Uterus (tissue), 4 donors: ENCODE measurements around the gene OTUB2. TPM values are rescaled to one million over a fixed set of nuclear protein-coding genes. Genes with fewer than 3 reads are reported as not detected.
A peak's percentile ranks its signal among the peaks of the same experiment; 100 is the strongest.

ENCODE experiments used
- DNase-seq, 2 donors: peaks; one replicate each; pipeline ENCODE4 v3.0.0-alpha.2; 2019 to 2020
- H3K27ac ChIP-seq, 2 donors: fragments of 200-600 bp; sonication (generic); 1 replicate in 1 of 2; 2 replicates in 1 of 2; pipeline ENCODE4 v1.5.1; 2016 to 2018
- H3K27me3 ChIP-seq, 2 donors: fragments of 200-600 bp; sonication (generic); one replicate each; pipeline ENCODE4 v1.5.1; 2018 to 2019; ENCODE audit warnings: control low read depth in 1 of 2
- H3K36me3 ChIP-seq, 2 donors: fragments of 200-600 bp; sonication (generic); one replicate each; pipeline ENCODE4 v1.5.1; 2019; ENCODE audit warnings: control low read depth in 1 of 2
- H3K4me1 ChIP-seq, 2 donors: fragments of 200-600 bp; sonication (generic); one replicate each; pipeline ENCODE4 v1.5.1; 2018 to 2019; ENCODE audit warnings: control low read depth in 1 of 2
- H3K4me3 ChIP-seq, 2 donors: fragments of 200-600 bp; sonication (generic); 1 replicate in 1 of 2; 2 replicates in 1 of 2; pipeline ENCODE4 v1.5.1; 2018 to 2019; ENCODE audit warnings: mild to moderate bottlenecking in 1 of 2
- H3K9me3 ChIP-seq, 2 donors: fragments of 200-600 bp; sonication (generic); one replicate each; pipeline ENCODE4 v1.5.1; 2019; ENCODE audit warnings: control low read depth in 1 of 2
- CTCF ChIP-seq, 4 experiments: fragments of 200-600 bp in 2 of 4; fragments of 450-650 bp in 2 of 4; sonication (generic) in 2 of 4; IDR thresholded peaks; one replicate each; pipeline ENCODE4 v1.5.1; 2016 to 2019; ENCODE audit warnings: antibody characterized with exemption in 4 of 4, mild to moderate bottlenecking in 2 of 4, moderate library complexity in 1 of 4
- POLR2A ChIP-seq, 2 donors: fragments of 450-650 bp; IDR thresholded peaks; one replicate each; pipeline ENCODE4 v1.6.1; 2016; ENCODE audit warnings: antibody characterized with exemption in 2 of 2, mild to moderate bottlenecking in 1 of 2, moderate library complexity in 1 of 2
- intact Hi-C: fragments of 100-400 bp; cut with DNase I; formaldehyde crosslinking; loops from one replicate; pipeline ENCODE4 v1.15.1; 2023; ENCODE audit warnings: low total_unique reads
- total RNA-seq, 4 donors: library from RNA; depleted of rRNA in 3 of 4; stranded (reverse); fragments of >200 nt in 3 of 4; gene quantifications; one replicate each; pipeline versions ENCODE4 v1.1.0 to v1.2.4, GENCODE V29; 2014 to 2023
- donor health status: DM: yes; HTN: yes; CAD: no.

OTUB2 gene
- total RNA-seq, 4 donors from 2014 or later = 0.37 to 3.8 TPM; not detected in 2

- Histone ChIP-seq H3K4me1 (no peaks in the 10 kb centered on the region), H3K4me3 (no peak overlapping the region), H3K27ac (no peak overlapping the region), H3K27me3 (no peaks in the 10 kb centered on the region), H3K9me3 (no peaks in the 10 kb centered on the region), H3K36me3 (no peaks in the 10 kb centered on the region)
- intact Hi-C loops = no loop called here
- no peak for DNase-seq
- TF ChIP-seq POLR2A (IDR thresholded peaks at IDR 0.05) (no peak), CTCF (IDR thresholded peaks at IDR 0.05) (no peak)
Observed at GRCh38 chr14:94034886-94035285, 8.7 kb downstream of the OTUB2 start.

GRCh38 chr14:94036313-94037167 is 10.4 kb downstream of the OTUB2 start:
- intact Hi-C loops = loop anchor here (2.0 kb wide), 1 partner anchor 100 kb away; no protein-coding TSS in a partner anchor
- Histone ChIP-seq H3K27me3 (no peaks in the 10 kb centered on the region), H3K4me3 (no peak overlapping the region), H3K9me3 (no peaks in the 10 kb centered on the region), H3K27ac (no peak overlapping the region), H3K4me1 (no peaks in the 10 kb centered on the region), H3K36me3 (no peaks in the 10 kb centered on the region)
- TF ChIP-seq CTCF (IDR thresholded peaks at IDR 0.05) = peak; percentile 59 to 80 (median 69)
- no peak for TF ChIP-seq POLR2A (IDR thresholded peaks at IDR 0.05)
- peak; percentile 51 to 62 for DNase-seq

- intact Hi-C loops = loop anchor here (2.0 kb wide), 1 partner anchor 99 kb away; no protein-coding TSS in a partner anchor
- TF ChIP-seq POLR2A (IDR thresholded peaks at IDR 0.05) (no peak), CTCF (IDR thresholded peaks at IDR 0.05) (no peak)
- Histone ChIP-seq H3K9me3 (no peaks in the 10 kb centered on the region), H3K27ac (no peak overlapping the region), H3K36me3 (no peaks in the 10 kb centered on the region), H3K4me1 (no peaks in the 10 kb centered on the region), H3K4me3 (no peak overlapping the region), H3K27me3 (no peaks in the 10 kb centered on the region)
- no peak for DNase-seq
Observed at GRCh38 chr14:94037954-94038353, 11.8 kb downstream of the OTUB2 start.

- Histone ChIP-seq H3K36me3 (no peaks in the 10 kb centered on the region), H3K4me1 (no peaks in the 10 kb centered on the region), H3K4me3 (no peak overlapping the region), H3K9me3 (no peaks in the 10 kb centered on the region), H3K27me3 (no peaks in the 10 kb centered on the region), H3K27ac (no peak overlapping the region)
- intact Hi-C loops = no loop called here
- no peak for TF ChIP-seq POLR2A (IDR thresholded peaks at IDR 0.05)
- TF ChIP-seq CTCF (IDR thresholded peaks at IDR 0.05) = no peak
- DNase-seq = no peak
Observed at GRCh38 chr14:94038510-94038909, 12.4 kb downstream of the OTUB2 start.

GRCh38 chr14:94038921-94039629 is 12.9 kb downstream of the OTUB2 start:
- Histone ChIP-seq H3K36me3 (no peaks in the 10 kb centered on the region), H3K27me3 (no peaks in the 10 kb centered on the region), H3K27ac (no peak overlapping the region), H3K9me3 (no peaks in the 10 kb centered on the region), H3K4me3 (no peak overlapping the region), H3K4me1 (no peaks in the 10 kb centered on the region)
- TF ChIP-seq CTCF (IDR thresholded peaks at IDR 0.05) = no peak
- no peak for TF ChIP-seq POLR2A (IDR thresholded peaks at IDR 0.05)
- intact Hi-C loops = no loop called here
- no peak for DNase-seq
